Neural cell (in vitro differentiated cells): Measurements from ENCODE around the gene FBXW8.

Source experiments
- CTCF ChIP-seq: fragments of 450-650 bp; IDR thresholded peaks from 2 replicates; pipeline ENCODE4 v1.5.1; 2014; ENCODE audit warnings: antibody characterized with exemption, mild to moderate bottlenecking, moderate library complexity; ENCODE audit not compliant: poor library complexity, severe bottlenecking
- EP300 ChIP-seq: fragments of 450-650 bp; conservative IDR thresholded peaks from 2 replicates; pipeline ENCODE4 v1.6.1; 2014; ENCODE audit warnings: antibody characterized with exemption, mild to moderate bottlenecking, moderate library complexity; ENCODE audit not compliant: poor library complexity, severe bottlenecking
- EZH2 ChIP-seq: fragments of 200-600, 300-800 bp; shearing (Covaris generic), sonication (generic); IDR thresholded peaks from 2 replicates; pipeline ENCODE4 v1.6.1; 2014; ENCODE audit warnings: antibody characterized with exemption, low read length, borderline replicate concordance, mild to moderate bottlenecking; ENCODE audit not compliant: insufficient read depth, poor library complexity, severe bottlenecking
- POLR2AphosphoS5 ChIP-seq: IDR thresholded peaks from 2 replicates; pipeline ENCODE4 v1.6.1; 2012
- RAD21 ChIP-seq: fragments of 450-650 bp; conservative IDR thresholded peaks from 2 replicates; pipeline ENCODE4 v1.6.1; 2014; ENCODE audit warnings: antibody characterized with exemption, mild to moderate bottlenecking, moderate library complexity
- REST ChIP-seq: IDR thresholded peaks from 2 replicates; pipeline ENCODE4 v1.6.1; 2012; ENCODE audit warnings: borderline replicate concordance
- TAF1 ChIP-seq: IDR thresholded peaks from 2 replicates; pipeline ENCODE4 v1.6.1; 2012; ENCODE audit warnings: low read depth

GRCh38 chr12:117042171-117042842 is 131.6 kb downstream of the FBXW8 start:
- TF ChIP-seq CTCF = no peak
- TF ChIP-seq EZH2 = no peak
- TF ChIP-seq REST = no peak
- no peak for TF ChIP-seq POLR2AphosphoS5
- TF ChIP-seq RAD21 = no peak
- TF ChIP-seq TAF1 = no peak
- no peak for TF ChIP-seq EP300
